C4-2B (cell line): ENCODE results near the gene SORCS2.

ENCODE experiments used
- ZFX ChIP-seq: fragments of 450-650 bp; IDR thresholded peaks from 2 replicates; pipeline ENCODE4 v1.6.1; 2017
- TF ChIP-seq, protein P1 (sequence below): fragments of 450-650 bp; conservative IDR thresholded peaks from 2 replicates; pipeline ENCODE4 v1.5.1; 2017; ENCODE audit warnings: mild to moderate bottlenecking

DNA sequence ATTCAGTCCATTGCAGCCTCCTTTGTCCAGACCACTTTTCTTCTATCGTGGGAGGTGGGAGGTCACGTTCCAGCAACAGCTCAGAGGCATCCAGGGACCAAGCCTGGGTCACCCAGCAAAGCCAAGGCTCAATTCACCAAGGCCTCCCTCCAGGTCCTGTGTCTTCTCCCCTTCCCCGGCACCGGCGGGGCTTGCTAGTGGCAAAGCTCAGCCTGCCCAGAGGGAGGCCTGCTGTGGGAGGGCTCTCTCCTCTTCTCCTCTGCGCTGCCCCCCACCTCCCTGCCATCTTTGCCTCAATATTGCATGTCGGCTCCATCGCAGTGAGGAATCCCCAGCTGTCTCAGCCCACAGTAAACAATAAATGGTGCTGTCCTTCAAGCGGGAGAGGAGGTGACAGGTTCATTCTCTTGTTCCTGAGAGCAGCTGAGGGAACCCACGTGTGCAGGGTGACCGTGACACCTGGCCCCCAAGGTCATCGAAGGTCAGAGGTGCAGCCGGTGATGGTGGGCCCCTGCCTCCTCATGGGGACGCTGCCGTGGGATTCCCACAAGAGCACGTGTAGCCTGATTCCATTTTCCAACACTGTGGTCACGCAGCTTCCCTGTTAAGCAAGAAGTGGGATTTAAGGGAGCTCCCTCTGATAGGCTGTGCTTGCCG, 353.9 kb downstream of the SORCS2 start:
- TF ChIP-seq, protein P1, sequence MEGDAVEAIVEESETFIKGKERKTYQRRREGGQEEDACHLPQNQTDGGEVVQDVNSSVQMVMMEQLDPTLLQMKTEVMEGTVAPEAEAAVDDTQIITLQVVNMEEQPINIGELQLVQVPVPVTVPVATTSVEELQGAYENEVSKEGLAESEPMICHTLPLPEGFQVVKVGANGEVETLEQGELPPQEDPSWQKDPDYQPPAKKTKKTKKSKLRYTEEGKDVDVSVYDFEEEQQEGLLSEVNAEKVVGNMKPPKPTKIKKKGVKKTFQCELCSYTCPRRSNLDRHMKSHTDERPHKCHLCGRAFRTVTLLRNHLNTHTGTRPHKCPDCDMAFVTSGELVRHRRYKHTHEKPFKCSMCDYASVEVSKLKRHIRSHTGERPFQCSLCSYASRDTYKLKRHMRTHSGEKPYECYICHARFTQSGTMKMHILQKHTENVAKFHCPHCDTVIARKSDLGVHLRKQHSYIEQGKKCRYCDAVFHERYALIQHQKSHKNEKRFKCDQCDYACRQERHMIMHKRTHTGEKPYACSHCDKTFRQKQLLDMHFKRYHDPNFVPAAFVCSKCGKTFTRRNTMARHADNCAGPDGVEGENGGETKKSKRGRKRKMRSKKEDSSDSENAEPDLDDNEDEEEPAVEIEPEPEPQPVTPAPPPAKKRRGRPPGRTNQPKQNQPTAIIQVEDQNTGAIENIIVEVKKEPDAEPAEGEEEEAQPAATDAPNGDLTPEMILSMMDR: no peak
- no peak for TF ChIP-seq ZFX
